Endothelial cell of umbilical vein (primary cell): ENCODE data around the gene GBE1. TPM values are rescaled to one million over a fixed set of nuclear protein-coding genes. Genes with fewer than 3 reads are reported as not detected.
A peak's percentile ranks its signal among the peaks of the same experiment; 100 is the strongest.

ENCODE experiments used
- BruUV-seq: library from RNA; stranded (reverse); fragments of 400-500 nt; replicated peaks from 2 replicates; lab custom pipeline; 2021; lab: Mats Ljungman, UMichigan
- CTCF ChIA-PET: fragments of 300-600, 350-600 bp; sonication (Branson Sonifier 250); formaldehyde crosslinking; loops from one replicate; lab custom pipeline; 2021; ENCODE audit warnings: antibody characterized with exemption, inconsistent platforms; lab: Charles Lee
- POLR2A ChIA-PET: fragments of 300-600, 350-600 bp; sonication (Branson Sonifier 250); formaldehyde crosslinking; loops from one replicate; lab custom pipeline; 2021; ENCODE audit warnings: antibody characterized with exemption, inconsistent platforms; lab: Charles Lee
- DNase-seq: peaks from one replicate; pipeline ENCODE4 v3.0.0-alpha.2; 2011; ENCODE audit warnings: low read depth, low spot score
- FAIRE-seq: peaks from 2 replicates; lab custom pipeline; 2011; peaks lifted over from hg19 to GRCh38; lab: Jason Lieb, UNC
- H2AFZ ChIP-seq: 2 replicates; pipeline ENCODE4 v1.6.0; 2012; ENCODE audit warnings: low read depth, low read length, control low read depth, inconsistent platforms
- H3K27ac ChIP-seq: 2 replicates; pipeline ENCODE4 v1.5.1; 2011; ENCODE audit warnings: low read depth, mild to moderate bottlenecking, control low read depth, low read length, moderate library complexity; ENCODE audit not compliant: insufficient read depth
- H3K27me3 ChIP-seq, 2 experiments: 2 replicates each; pipeline versions ENCODE4 v1.6.0 to v1.6.1; 2011; ENCODE audit warnings: low read length in 2 of 2, mixed read lengths in 1 of 2; ENCODE audit not compliant: control insufficient read depth in 2 of 2, insufficient read depth in 2 of 2
- H3K36me3 ChIP-seq, 2 experiments: 2 replicates in 1 of 2; 3 replicates in 1 of 2; pipeline ENCODE4 v1.5.1; 2011; ENCODE audit warnings: low read length in 2 of 2, mild to moderate bottlenecking in 1 of 2, moderate library complexity in 1 of 2; ENCODE audit not compliant: control insufficient read depth in 2 of 2, insufficient read depth in 2 of 2; ENCODE audit errors: extremely low read depth in 1 of 2
- H3K4me1 ChIP-seq: 3 replicates; pipeline ENCODE4 v1.5.1; 2011; ENCODE audit warnings: mild to moderate bottlenecking, low read length; ENCODE audit not compliant: control insufficient read depth, insufficient read depth; ENCODE audit errors: extremely low read depth
- H3K4me2 ChIP-seq: 2 replicates; pipeline ENCODE4 v1.6.1; 2011; ENCODE audit warnings: low read length, control low read depth, mixed read lengths; ENCODE audit not compliant: insufficient read depth
- H3K4me3 ChIP-seq, 3 experiments: fragments of 200-600 bp in 1 of 3; sonication (generic), shearing (Covaris generic) in 1 of 3; replicated peaks in 1 of 3; 2 replicates each; pipeline ENCODE4 v1.5.1; 2011 to 2016; ENCODE audit warnings: control low read depth in 3 of 3, low read length in 3 of 3, mild to moderate bottlenecking in 2 of 3, inconsistent platforms in 1 of 3, low read depth in 1 of 3, moderate library complexity in 1 of 3; ENCODE audit not compliant: insufficient read depth in 1 of 3
- H3K79me2 ChIP-seq: 2 replicates; pipeline ENCODE4 v1.6.0; 2012; ENCODE audit warnings: low read length, inconsistent platforms; ENCODE audit not compliant: control insufficient read depth, insufficient read depth
- H3K9ac ChIP-seq: replicated peaks from 2 replicates; pipeline ENCODE3; 2011; ENCODE audit warnings: low read length, control low read depth; ENCODE audit not compliant: insufficient read depth; ENCODE audit errors: extremely low read depth
- H3K9me1 ChIP-seq: replicated peaks from 3 replicates; pipeline ENCODE4 v1.6.0; 2011; ENCODE audit warnings: mild to moderate bottlenecking, low read length; ENCODE audit not compliant: control insufficient read depth, insufficient read depth; ENCODE audit errors: extremely low read depth
- H3K9me3 ChIP-seq: replicated peaks from 2 replicates; pipeline ENCODE4 v1.5.1; 2012; ENCODE audit warnings: low read length, inconsistent platforms; ENCODE audit not compliant: control insufficient read depth, insufficient read depth
- H4K20me1 ChIP-seq: replicated peaks from 2 replicates; pipeline ENCODE3; 2011; ENCODE audit warnings: mild to moderate bottlenecking, low read length; ENCODE audit not compliant: control insufficient read depth, insufficient read depth; ENCODE audit errors: extremely low read depth
- CTCF ChIP-seq, 2 donors: IDR thresholded peaks; 1 replicate in 1 of 2; 2 replicates in 1 of 2; pipeline ENCODE4 v1.5.1; 2011; ENCODE audit warnings: low read length in 2 of 2, mild to moderate bottlenecking in 2 of 2, moderate library complexity in 2 of 2, control low read depth in 1 of 2, inconsistent platforms in 1 of 2, low read depth in 1 of 2; ENCODE audit not compliant: insufficient read depth in 1 of 2; ENCODE audit errors: extremely low read depth in 1 of 2
- EZH2 ChIP-seq: IDR thresholded peaks from 2 replicates; pipeline ENCODE4 v1.6.1; 2012; ENCODE audit warnings: borderline replicate concordance, low read depth, mild to moderate bottlenecking, moderate library complexity, low read length, inconsistent platforms; ENCODE audit not compliant: severe bottlenecking
- FOS ChIP-seq: IDR thresholded peaks from 2 replicates; pipeline ENCODE4 v1.6.1; 2011; ENCODE audit warnings: mild to moderate bottlenecking, low read length, moderate library complexity, borderline replicate concordance; ENCODE audit not compliant: insufficient read depth
- GATA2 ChIP-seq: IDR thresholded peaks from 2 replicates; pipeline ENCODE4 v1.7.0; 2011; ENCODE audit warnings: low read depth, mild to moderate bottlenecking, moderate library complexity, mixed read lengths, low read length; ENCODE audit not compliant: insufficient read length, insufficient read depth
- JUN ChIP-seq: IDR thresholded peaks from 2 replicates; pipeline ENCODE4 v1.6.1; 2011; ENCODE audit warnings: borderline replicate concordance, low read depth; ENCODE audit not compliant: insufficient read length, insufficient read depth
- MAX ChIP-seq: IDR thresholded peaks from 2 replicates; pipeline ENCODE4 v1.6.1; 2011; ENCODE audit not compliant: insufficient read depth, insufficient read length
- MYC ChIP-seq: IDR thresholded peaks from one replicate; pipeline ENCODE4 v1.6.1; 2011; ENCODE audit warnings: mild to moderate bottlenecking, low read depth, low read length
- POLR2A ChIP-seq: IDR thresholded peaks from 2 replicates; pipeline ENCODE4 v1.6.1; 2012; ENCODE audit warnings: low read depth, mild to moderate bottlenecking, control low read depth, low read length
- POLR2AphosphoS5 ChIP-seq: IDR thresholded peaks from 2 replicates; pipeline ENCODE4 v1.6.1; 2012; ENCODE audit warnings: low read depth, mild to moderate bottlenecking, control low read depth, low read length, moderate library complexity; ENCODE audit not compliant: insufficient read depth
- dilution Hi-C: fragments of 300-500 bp; cut with MboI; formaldehyde crosslinking; loops from one replicate; pipeline ENCODE4 v1.15.0; 2019; ENCODE audit warnings: low sequenced_read_pairs; ENCODE audit not compliant: extremely low pct_ligation_motif_present
- intact Hi-C: fragments of 100-400 bp; cut with micrococcal nuclease; formaldehyde crosslinking; loops from one replicate; pipeline ENCODE4 v1.10.0; 2022
- polyA plus RNA-seq, 4 experiments: library from polyadenylated mRNA; depleted of rRNA in 3 of 4; stranded (reverse) in 3 of 4; unstranded in 1 of 4; fragments of >200 nt; gene quantifications; 2 replicates each; pipeline versions ENCODE4 v1.2.1 to v1.2.3, GENCODE V29; 2011 to 2012; ENCODE audit warnings: missing spikeins in 1 of 4
- total RNA-seq: library from RNA; stranded (reverse); gene quantifications from 2 replicates; pipeline ENCODE4 v1.2.3, GENCODE V29; 2021

The GBE1 gene
- total and polyA plus RNA-seq, 2 donors (not counting 3 experiments of a cell fraction or from before 2014, with no cell fraction given): 35.9 to 110 TPM

DNA sequence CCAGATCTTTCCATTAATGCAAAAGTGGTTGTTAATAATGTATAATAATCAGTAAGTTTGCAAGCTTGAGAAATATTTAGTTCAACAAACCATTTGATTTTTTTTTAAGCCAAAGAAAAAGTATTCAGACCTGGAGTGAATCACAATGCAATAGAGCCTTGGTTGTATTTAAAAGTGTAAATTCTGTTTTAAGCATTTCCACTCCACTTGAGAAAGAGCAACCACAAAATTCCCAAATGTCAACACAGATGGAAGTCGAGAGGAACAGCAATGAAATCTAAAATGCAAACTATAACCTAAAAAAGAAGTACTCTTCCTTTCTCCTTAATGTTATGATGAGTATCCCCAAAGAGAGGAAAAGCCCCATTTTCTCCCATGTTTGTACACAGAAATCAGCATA is 20.2 kb downstream of the GBE1 start:
- no TSS peak for BruUV-seq
- Histone ChIP-seq H2AFZ (no peak overlapping the region), H3K36me3 (no peaks in the 10 kb centered on the region), H4K20me1 (no peaks in the 10 kb centered on the region), H3K4me1 (peaks cover 46% of the 10 kb centered on the region), H3K9ac (no peak overlapping the region), H3K79me2 (peaks cover 47% of the 10 kb centered on the region), H3K27me3 (no peaks in the 10 kb centered on the region), H3K27ac (peak overlapping the region; percentile 26), H3K9me1 (no peaks in the 10 kb centered on the region), H3K4me3 (no peak overlapping the region), H3K9me3 (no peaks in the 10 kb centered on the region), H3K4me2 (no peak overlapping the region)
- POLR2A ChIA-PET: no interaction called here
- CTCF ChIA-PET: no interaction called here
- dilution Hi-C loops (no loop called here), intact Hi-C loops (loop anchor here (5.0 kb wide), 1 partner anchor 74 kb away; no protein-coding TSS in a partner anchor)
- TF ChIP-seq CTCF (IDR thresholded peaks at IDR 0.05; ENCODE audit: extremely low read depth in 1 of 2, insufficient read depth in 1 of 2, low read depth in 1 of 2, low read length in 2 of 2): no peak
- no peak for TF ChIP-seq FOS
- no peak for TF ChIP-seq JUN
- TF ChIP-seq EZH2: no peak
- no peak for TF ChIP-seq POLR2AphosphoS5
- TF ChIP-seq MAX: no peak
- no peak for TF ChIP-seq POLR2A
- no peak for TF ChIP-seq GATA2
- no peak for TF ChIP-seq MYC
- no peak for DNase-seq
- no peak for FAIRE-seq
